NCI-H226 (cell line): Measurements from ENCODE around the gene C1QL4.
"Not testable (repeated sequence)": the region's sequence is repeated elsewhere in the genome, so short reads cannot be mapped to it uniquely, and the experiment has no call there.

Experiments used
- DNase-seq: peaks from one replicate; pipeline ENCODE4 v3.0.0-alpha.2; 2015

C1QL4 gene

GRCh38 chr12:49347311-49348193 is 10.6 kb upstream of the C1QL4 start:
- DNase-seq = peak; percentile 99

DNA sequence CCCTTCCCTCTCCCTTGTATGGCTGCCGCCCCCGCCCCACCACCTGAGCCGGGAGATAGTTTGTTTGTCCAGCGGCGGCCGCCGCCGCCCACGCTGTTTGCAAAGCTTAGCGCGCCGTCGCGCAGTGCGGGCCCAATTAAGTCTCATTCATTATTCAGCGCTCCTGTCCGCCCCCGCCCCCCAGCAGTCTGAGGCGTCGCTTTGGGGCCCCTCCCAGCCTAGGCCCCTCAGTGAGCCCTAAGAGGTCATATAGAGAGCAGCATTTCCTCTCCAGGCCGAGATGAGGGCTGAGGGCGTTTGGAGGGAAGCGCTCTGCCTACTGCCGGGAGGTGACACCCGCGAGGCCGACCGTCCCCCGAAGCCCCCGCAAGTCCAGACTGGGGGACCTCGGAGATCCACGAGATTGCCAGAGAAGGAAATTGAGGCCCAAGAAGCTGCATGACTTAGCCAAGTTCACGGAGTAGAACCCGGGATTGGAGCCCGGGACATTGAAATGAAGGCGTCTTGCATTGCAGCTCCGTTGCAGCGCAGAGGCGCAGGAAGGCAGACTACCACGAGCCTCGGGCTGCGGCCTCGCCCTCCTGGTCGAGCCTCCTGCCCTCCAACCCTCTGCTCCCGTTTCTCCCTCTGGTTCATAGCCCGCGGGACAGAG is 9.8 kb upstream of the C1QL4 start, which contains the start of gene DNAJC22:
DNAJC22 (plus strand) TSS at position 230 of the 652 bp plus-strand sequence. CDS start 1,985 bp downstream, outside the sequence.
- no peak for DNase-seq

DNA sequence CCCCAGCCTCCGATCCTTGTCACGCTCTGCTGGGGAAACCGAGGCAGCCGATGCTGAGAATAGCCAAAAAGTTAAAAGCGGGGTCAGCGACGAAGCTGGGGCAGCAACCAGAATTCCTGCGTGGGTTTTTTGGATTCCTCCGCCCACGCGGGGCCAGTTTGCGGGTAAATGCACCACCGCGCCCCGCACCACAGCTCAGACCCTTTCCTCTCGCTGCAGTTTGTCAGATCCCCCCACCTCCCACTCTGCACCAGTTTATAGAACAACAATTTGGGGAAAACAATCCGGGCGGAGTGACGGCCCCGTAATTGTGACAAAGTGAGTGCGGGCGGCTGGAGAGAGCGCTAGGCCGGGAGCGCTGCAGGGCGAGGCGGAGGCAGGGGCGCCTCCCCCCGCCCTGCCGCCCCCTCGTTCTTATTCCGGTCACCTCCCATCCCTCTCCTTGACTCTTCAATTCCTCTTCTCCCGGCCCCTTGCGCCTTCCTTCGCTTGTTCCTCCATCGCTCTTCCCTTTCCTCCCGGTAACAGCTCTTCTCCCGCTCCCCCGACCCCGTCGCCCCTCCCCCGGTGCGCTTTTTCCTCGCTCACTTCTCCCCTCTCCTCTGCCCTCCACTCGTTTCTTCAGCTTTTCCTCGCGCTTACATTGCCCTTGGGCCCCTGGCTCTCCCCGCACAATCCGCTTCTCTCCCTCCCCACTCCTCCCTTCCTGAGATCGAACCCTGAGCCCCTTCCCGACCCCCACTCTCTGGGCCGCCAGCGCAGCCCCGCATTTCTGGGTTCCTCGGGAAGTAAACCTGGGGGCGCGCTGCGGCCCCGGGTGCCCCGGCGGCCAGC is 9.1 kb upstream of the C1QL4 start:
- DNase-seq = no peak

DNA sequence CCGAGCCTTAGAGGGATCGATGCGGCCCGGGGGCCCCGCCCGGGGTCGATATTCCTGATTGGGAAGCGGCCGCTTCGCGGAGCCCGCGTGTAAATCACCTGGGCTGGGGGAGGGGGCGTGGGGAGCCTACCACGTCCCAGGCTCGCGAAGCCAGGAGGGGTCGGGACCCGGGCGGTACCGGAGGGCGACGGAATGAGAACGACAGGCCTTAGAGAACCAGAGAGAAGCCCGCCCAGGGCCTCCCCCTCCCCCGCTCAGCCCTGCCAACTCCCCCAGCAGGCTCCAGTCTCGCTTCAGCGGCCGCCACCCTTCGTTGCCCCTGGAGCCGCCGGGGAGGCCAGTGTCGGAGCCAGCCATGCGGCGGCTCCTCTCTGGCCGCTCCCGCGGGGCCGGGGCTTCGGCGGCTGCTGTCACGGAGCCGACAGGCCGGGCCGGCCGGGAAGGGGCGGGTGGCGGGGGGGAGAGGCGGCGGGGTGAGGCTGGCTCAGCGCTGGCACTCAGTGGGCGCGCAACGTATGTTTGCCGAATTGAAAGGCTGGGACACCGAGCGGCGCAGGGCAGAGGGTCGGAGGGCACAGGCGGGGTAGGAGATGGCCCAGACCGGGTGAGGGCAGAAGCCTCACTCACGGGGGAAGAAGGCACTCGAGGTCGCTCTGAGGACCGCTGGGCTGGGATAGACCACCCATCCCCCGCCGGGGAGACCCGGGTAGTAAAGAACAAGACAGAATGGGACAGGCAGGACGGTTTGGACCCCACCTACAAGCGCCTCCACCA is 8.2 kb upstream of the C1QL4 start:
- no peak for DNase-seq

GRCh38 chr12:49344486-49345050 is 7.6 kb upstream of the C1QL4 start:
- no peak for DNase-seq

DNA sequence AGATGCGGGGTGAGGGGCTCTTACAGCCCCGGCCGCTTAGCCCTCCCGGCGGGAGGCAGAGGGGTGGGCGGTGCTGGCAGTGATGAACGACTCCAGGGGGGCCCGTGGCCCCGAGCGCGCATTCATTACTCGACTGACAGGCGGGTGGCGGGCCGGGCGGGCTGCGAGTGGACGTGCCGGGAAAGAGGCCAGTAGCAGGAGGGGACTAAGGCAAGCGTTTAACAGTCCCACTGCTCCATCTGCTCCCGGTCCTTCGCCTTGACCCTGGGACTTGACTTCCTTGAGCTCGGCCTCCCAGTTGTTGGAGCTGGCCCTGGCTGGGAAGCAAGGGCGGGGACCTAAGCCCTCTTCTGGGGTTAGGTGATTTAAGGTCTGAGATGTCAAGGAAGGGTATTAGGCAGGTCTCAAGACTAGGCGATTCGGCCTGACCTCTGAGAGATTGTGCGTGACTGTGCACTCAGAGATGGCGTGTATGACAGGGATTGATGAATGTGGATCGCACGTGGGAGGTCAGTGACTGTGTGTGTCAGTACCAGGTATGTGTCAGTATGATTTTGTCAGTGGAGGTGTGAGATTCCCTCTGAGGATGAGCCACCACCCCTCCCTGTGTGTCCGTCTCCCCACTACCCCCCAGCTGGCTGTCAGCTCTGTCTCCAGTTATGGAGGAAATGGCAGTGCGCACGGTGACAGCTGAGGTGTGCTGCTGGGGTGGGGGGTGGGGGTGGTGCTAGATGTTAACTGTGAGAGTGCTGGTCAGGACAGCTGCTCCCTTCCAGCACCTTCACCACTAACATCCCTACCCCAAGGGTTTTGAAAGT is 6.1 kb upstream of the C1QL4 start:
- peak; percentile 46 for DNase-seq

GRCh38 chr12:49342066-49342913 is 5.3 kb upstream of the C1QL4 start:
- DNase-seq = peak; percentile 75

DNA sequence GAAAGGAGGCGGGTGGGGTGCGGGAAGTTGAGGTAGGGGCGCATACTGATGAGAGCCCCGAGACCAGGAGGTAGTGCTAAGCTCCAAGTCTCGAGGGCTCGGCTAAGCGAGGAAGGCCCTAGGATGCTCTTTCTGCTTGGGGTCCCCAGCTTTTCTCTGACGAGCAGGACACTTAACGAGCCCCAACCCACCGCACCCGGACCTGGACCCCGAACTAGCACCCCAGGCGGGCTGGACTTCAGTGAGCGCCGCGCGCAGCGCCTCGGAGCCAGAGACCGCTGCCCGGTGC is 4.7 kb upstream of the C1QL4 start:
- DNase-seq = no peak

DNA sequence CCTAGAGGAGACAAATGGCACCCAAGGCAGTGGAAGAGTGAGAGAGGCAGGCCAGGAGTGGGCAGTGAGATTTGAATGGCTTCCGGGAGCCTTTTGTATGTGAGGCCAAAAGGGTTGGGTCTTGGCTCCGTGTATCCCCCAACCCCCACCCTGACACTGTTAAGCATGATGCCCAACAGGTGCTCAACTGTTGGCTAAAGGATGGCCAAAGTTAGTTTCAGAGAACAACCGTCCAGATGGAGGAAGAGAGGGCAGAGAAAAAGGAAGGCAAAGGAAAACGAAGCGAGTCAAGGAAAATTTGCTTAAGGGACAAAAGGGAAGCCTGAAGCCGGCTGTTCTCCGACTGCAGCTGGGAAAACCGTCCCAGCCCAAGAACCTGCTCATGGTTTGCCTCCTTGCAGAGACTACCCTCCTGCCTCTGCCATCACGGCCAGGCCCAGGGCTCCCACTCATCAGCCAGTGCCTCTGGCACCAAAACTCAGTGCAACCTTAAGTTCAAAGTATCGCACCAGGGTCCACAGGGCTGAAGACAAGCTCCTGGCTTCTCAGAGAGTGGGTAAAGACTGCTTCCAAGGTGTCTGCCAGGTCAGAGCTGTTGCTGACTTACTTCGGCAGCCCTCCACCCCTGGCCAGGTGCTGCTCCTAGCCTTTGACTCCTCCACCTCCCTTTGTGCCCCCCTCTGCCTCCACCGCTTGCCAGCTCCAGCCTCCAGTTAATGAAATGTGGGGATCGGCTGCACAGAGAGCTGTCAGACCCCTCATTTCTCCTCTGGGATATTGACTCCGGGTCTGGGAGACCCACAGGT is 4.2 kb upstream of the C1QL4 start:
- no peak for DNase-seq

- no peak for DNase-seq
These were observed 3.3 kb upstream of the C1QL4 start for GRCh38 chr12:49340095-49340870.

GRCh38 chr12:49339464-49339861 is 2.5 kb upstream of the C1QL4 start:
- DNase-seq = no peak

DNA sequence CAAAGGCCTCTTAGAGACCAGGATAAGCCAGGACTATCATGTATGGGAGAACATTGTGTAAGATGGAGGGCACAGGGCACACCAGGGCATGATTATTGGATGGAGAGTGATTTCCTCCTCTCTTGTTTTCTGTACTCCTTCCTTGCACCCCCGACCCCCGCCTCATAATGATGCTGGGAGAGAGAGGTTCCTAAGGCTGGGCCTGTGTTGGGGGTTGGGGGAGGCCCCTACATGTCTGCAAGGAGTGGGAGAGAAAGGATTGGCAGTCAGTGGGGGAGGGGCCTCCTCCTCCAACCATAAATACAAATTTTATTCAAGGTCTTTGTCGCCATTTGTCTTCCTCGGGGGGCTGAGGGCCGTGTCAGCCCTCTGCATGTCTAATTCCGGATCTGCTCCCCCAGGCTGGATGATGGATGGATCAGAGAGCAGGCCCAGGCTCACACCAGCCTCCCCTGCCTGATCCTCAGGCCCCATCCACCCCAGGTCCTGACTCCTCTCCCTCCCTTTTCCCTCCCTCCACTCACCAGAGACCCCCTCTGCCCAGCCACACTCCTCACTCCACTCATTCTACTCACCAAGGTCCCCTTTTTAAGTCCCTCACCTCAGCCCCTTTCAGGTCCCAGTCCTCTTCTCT is 2.0 kb upstream of the C1QL4 start:
- DNase-seq = no peak

DNA sequence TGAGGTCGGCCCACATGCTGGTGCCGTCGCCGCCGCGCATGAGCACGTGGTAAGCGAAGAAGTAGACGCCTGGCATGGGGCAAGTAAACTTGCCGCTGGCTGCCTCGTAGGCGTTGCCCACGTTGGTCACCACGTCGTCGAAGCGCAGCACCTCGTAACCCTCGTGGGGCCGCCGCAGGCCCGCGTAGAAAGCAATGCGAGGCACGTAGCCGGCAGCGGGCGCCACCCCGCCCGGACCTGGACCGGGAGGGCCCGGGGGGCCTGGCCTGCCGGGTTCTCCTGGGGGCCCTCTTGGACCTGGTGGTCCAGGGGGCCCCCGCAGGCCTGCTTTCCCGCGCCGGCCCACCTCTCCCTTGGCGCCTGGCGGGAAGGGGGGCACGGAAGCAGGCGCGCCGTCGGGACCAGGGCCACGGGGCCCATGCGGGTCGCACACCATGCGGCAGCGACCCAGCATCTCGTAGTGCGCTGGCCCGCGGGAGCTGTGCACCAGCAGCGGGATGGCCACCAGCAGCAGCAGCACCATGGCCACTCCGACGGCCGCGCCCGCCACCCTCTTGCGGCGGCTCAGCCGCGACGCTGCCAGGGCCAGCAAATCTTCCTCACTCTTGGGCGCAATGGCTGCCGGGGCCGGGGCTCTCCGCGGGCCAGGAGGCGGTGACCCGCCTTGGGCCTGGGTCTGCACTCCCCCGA is 888 bp downstream of the C1QL4 start:
- DNase-seq = no peak

DNA sequence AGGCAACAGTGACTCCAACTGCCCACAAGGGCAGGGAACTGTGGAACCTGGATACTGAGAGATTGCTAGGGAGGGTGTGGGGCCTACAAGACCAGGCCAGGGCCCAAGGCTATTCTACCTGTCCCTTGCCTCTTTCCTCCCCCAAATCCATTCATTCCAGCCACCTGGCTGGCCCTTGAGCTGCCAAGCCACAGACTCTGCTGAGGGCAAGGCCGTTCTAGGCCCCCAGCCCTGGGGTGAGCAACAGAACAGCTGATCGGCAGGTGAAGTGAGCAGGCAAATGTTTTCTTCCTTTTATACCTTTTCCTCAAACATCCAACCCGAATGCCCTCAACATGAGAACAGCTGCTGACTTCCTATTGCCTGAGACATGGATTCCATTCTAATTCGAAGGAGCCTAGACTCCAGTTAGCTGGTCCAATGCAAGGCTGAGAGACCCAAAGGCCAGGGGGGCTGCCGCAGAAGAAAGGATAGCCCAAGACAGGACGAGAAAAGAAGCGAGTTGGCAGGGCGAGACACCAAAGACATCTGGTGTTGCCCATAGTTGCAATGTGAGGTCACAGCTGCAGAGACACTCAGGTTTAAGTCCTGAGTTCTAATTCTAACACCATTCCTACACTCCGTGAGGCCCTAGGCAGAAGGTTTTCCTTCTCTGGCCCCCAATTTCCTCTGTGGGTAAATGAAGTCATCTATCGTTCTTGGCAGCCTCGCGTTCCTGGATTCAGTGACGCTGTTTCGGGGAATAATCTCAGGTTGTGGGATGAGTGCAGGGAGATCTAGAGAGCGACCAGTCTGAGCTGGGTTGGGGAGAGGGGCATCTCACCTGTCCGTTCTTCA is 1.7 kb downstream of the C1QL4 start:
- DNase-seq = no peak

- DNase-seq = no peak
These were observed 2.3 kb downstream of the C1QL4 start for GRCh38 chr12:49334681-49335080.

DNA sequence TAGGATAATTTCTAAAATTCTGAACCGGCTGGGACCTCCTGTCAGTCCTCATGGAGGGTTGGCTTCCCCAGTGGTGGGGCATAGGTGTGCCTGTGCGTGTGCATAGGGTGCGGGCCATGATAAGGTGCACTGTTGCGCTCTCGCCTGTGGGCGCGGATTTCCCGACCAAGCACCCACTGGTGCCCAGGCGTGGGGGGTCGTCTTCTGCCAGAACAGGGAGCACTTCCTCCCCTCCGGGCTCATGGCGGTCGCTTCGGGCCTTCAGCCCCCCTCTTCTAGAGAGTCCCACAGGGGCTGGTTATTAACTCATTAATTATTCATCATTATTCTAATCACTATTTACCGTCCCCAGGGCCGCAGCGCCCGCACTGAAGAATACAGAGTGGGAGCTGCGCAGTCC is 2.8 kb downstream of the C1QL4 start:
- no peak for DNase-seq

DNA sequence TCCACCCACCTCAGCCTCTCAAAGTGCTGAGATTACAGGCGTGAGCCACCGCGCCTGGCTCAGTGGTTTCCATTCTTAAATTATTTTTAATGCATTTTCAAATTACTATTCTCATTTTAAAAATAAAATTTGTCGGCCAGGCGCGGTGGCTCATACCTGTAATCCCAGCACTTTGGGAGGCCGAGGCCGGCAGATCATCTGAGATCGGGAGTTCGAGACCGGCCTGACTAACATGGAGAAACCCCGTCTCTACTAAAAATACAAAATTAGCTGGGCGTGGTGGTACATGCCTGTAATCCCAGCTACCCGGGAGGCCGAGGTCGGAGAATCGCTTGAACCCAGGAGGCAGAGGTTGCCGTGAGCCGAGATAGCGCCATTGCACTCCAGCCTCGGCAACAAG is 3.2 kb downstream of the C1QL4 start:
- DNase-seq = not testable (repeated sequence)
